Measurements from ENCODE around the gene RPS28. TPM values are rescaled to one million over a fixed set of nuclear protein-coding genes. Genes with fewer than 3 reads are reported as not detected.
"Not testable (repeated sequence)": the region's sequence is repeated elsewhere in the genome, so short reads cannot be mapped to it uniquely, and the experiment has no call there.

Gene RPS28
- total RNA-seq, 1 experiment from 2014 or later = 1,155 TPM

GRCh38 chr19:8342316-8342683, 21.0 kb downstream of the RPS28 start:
- no peak overlapping the region for H3K4me2 ChIP-seq (ENCODE audit: low read depth, low read length, poor library complexity, severe bottlenecking)
- no peaks in the 10 kb centered on the region for H3K27me3 ChIP-seq (ENCODE audit: low read length)
- H3K9me3 ChIP-seq (ENCODE audit: low read length) = no peaks in the 10 kb centered on the region
- H4K20me1 ChIP-seq (ENCODE audit: insufficient read depth, low read depth, low read length) = no peaks in the 10 kb centered on the region
- H3K9ac ChIP-seq (ENCODE audit: low read length) = no peak overlapping the region
- no peak overlapping the region for H2AFZ ChIP-seq (ENCODE audit: low read length)
- H3K4me1 ChIP-seq (ENCODE audit: low read length) = peaks cover 6% of the 10 kb centered on the region
- no peak overlapping the region for H3K27ac ChIP-seq (ENCODE audit: low read length)
- no peaks in the 10 kb centered on the region for H3K79me2 ChIP-seq (ENCODE audit: low read length)
- no peaks in the 10 kb centered on the region for H3K36me3 ChIP-seq (ENCODE audit: insufficient read depth, low read length)
- no peak overlapping the region for H3K4me3 ChIP-seq (ENCODE audit: low read length)
- no peaks in the 10 kb centered on the region for H3K9me2 ChIP-seq (replicated peaks; ENCODE audit: insufficient read depth, low read length)
- no peak for DNase-seq

- Histone ChIP-seq H3K79me2 (ENCODE audit: low read length) (no peaks in the 10 kb centered on the region), H3K27me3 (ENCODE audit: low read length) (no peaks in the 10 kb centered on the region), H4K20me1 (ENCODE audit: insufficient read depth, low read depth, low read length) (no peaks in the 10 kb centered on the region), H3K9ac (ENCODE audit: low read length) (no peak within 1 kb of the TSS), H3K9me3 (ENCODE audit: low read length) (no peaks in the 10 kb centered on the region), H3K36me3 (ENCODE audit: insufficient read depth, low read length) (no peaks in the 10 kb centered on the region), H3K4me2 (ENCODE audit: low read depth, low read length, poor library complexity, severe bottlenecking) (peak within 1 kb of the TSS; percentile 59), H3K27ac (ENCODE audit: low read length) (no peak within 1 kb of the TSS), H3K4me1 (ENCODE audit: low read length) (peaks cover 6% of the 10 kb centered on the region), H2AFZ (ENCODE audit: low read length) (no peak within 1 kb of the TSS), H3K4me3 (ENCODE audit: low read length) (peak within 1 kb of the TSS; percentile 38; the same call in 1 of the 2 replicates), H3K9me2 (replicated peaks; ENCODE audit: insufficient read depth, low read length) (no peaks in the 10 kb centered on the region)
- DNase-seq = peak; percentile 98
Observed at GRCh38 chr19:8342684-8343482, 21.6 kb downstream of the RPS28 start, which contains the start of gene KANK3. Gene KANK3, minus strand, starts transcription at chr19:8343262. Its CDS starts 5,434 bp downstream, at chr19:8337828.

DNA sequence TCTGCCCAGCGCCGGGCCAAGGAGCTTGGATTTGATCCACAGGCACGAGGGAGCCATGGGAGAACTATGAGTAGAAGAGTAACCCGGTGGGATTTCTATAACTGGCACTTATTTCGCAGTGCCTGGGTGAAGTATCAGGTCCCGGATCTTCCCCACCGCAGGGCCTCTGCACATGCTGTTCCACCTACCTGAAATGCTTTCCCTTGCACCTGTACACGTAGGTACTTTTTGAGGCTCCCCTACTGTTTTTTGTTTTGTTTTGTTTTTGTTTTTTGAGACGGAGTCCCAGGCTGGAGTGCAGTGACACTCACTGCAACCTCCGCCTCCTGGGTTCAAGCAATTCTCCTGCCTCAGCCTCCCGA, 22.2 kb downstream of the RPS28 start:
- peak overlapping the region; percentile 59 for H3K4me2 ChIP-seq (ENCODE audit: low read depth, low read length, poor library complexity, severe bottlenecking)
- no peak overlapping the region for H2AFZ ChIP-seq (ENCODE audit: low read length)
- no peaks in the 10 kb centered on the region for H3K9me2 ChIP-seq (replicated peaks; ENCODE audit: insufficient read depth, low read length)
- H3K27ac ChIP-seq (ENCODE audit: low read length) = no peak overlapping the region
- H4K20me1 ChIP-seq (ENCODE audit: insufficient read depth, low read depth, low read length) = no peaks in the 10 kb centered on the region
- no peak overlapping the region for H3K9ac ChIP-seq (ENCODE audit: low read length)
- no peak overlapping the region for H3K4me3 ChIP-seq (ENCODE audit: low read length)
- no peak for DNase-seq
- no peaks in the 10 kb centered on the region for H3K9me3 ChIP-seq (ENCODE audit: low read length)
- H3K79me2 ChIP-seq (ENCODE audit: low read length) = no peaks in the 10 kb centered on the region
- H3K27me3 ChIP-seq (ENCODE audit: low read length) = no peaks in the 10 kb centered on the region
- no peaks in the 10 kb centered on the region for H3K36me3 ChIP-seq (ENCODE audit: insufficient read depth, low read length)
- peaks cover 6% of the 10 kb centered on the region for H3K4me1 ChIP-seq (ENCODE audit: low read length)

- H3K27me3 ChIP-seq (ENCODE audit: low read length); H3K4me1 ChIP-seq (ENCODE audit: low read length); DNase-seq; H3K4me3 ChIP-seq (ENCODE audit: low read length); H3K79me2 ChIP-seq (ENCODE audit: low read length); H3K36me3 ChIP-seq (ENCODE audit: insufficient read depth, low read length); H3K4me2 ChIP-seq (ENCODE audit: low read depth, low read length, poor library complexity, severe bottlenecking); H4K20me1 ChIP-seq (ENCODE audit: insufficient read depth, low read depth, low read length); H2AFZ ChIP-seq (ENCODE audit: low read length); H3K9me2 ChIP-seq (replicated peaks; ENCODE audit: insufficient read depth, low read length); H3K27ac ChIP-seq (ENCODE audit: low read length); H3K9me3 ChIP-seq (ENCODE audit: low read length); H3K9ac ChIP-seq (ENCODE audit: low read length): not testable (repeated sequence)
Observed at GRCh38 chr19:8349629-8350372, 28.5 kb downstream of the RPS28 start.

DNA sequence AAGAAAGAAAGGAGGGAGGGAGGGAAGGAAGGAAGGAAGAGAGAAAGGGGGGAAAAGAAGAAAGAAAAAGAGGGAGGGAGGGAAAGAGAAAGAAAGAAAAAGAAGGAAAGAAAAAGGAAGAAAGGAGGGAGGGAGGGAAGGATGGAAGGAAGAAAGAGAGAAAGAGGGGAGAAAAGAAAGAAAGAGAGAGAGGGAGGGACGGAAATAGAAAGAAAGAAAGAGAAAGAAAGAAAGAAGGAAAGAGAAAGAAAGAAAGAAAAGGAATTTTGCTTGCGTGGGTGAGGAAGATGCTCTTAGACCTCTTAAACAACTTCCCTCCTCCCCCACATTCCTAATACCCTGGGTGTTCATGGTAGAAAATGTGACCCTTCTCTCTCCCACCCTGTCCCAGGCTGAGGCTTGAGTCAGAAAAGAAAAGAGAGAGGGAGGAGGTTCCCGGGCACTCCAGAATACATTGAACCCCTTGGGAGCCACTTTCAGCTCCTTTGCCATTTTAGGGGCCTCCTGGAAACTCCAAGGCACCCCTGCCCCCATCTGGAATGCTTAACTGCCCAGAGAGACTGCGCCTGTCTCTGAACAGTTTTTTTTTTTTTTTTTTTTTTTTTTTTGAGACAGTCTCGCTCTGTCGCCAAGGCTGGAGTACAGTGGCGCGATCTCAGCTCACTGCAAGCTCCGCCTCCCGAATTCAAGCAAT, 31.0 kb downstream of the RPS28 start:
- no peak overlapping the region for H2AFZ ChIP-seq (ENCODE audit: low read length)
- H3K27me3 ChIP-seq (ENCODE audit: low read length) = no peaks in the 10 kb centered on the region
- H3K9ac ChIP-seq (ENCODE audit: low read length) = no peak overlapping the region
- no peaks in the 10 kb centered on the region for H3K4me1 ChIP-seq (ENCODE audit: low read length)
- H3K79me2 ChIP-seq (ENCODE audit: low read length) = no peaks in the 10 kb centered on the region
- H3K36me3 ChIP-seq (ENCODE audit: insufficient read depth, low read length) = no peaks in the 10 kb centered on the region
- H4K20me1 ChIP-seq (ENCODE audit: insufficient read depth, low read depth, low read length) = no peaks in the 10 kb centered on the region
- H3K4me3 ChIP-seq (ENCODE audit: low read length) = no peak overlapping the region
- H3K9me3 ChIP-seq (ENCODE audit: low read length) = no peaks in the 10 kb centered on the region
- no peak overlapping the region for H3K4me2 ChIP-seq (ENCODE audit: low read depth, low read length, poor library complexity, severe bottlenecking)
- no peaks in the 10 kb centered on the region for H3K9me2 ChIP-seq (replicated peaks; ENCODE audit: insufficient read depth, low read length)
- DNase-seq = no peak
- no peak overlapping the region for H3K27ac ChIP-seq (ENCODE audit: low read length)

- H3K4me1 ChIP-seq (ENCODE audit: low read length); H3K27me3 ChIP-seq (ENCODE audit: low read length); H3K9me3 ChIP-seq (ENCODE audit: low read length); H3K36me3 ChIP-seq (ENCODE audit: insufficient read depth, low read length); H2AFZ ChIP-seq (ENCODE audit: low read length); H3K4me2 ChIP-seq (ENCODE audit: low read depth, low read length, poor library complexity, severe bottlenecking); H3K27ac ChIP-seq (ENCODE audit: low read length); H3K9me2 ChIP-seq (replicated peaks; ENCODE audit: insufficient read depth, low read length); H3K4me3 ChIP-seq (ENCODE audit: low read length); DNase-seq; H3K9ac ChIP-seq (ENCODE audit: low read length); H4K20me1 ChIP-seq (ENCODE audit: insufficient read depth, low read depth, low read length); H3K79me2 ChIP-seq (ENCODE audit: low read length): not testable (repeated sequence)
Observed at GRCh38 chr19:8352845-8353244, 31.5 kb downstream of the RPS28 start.

DNA sequence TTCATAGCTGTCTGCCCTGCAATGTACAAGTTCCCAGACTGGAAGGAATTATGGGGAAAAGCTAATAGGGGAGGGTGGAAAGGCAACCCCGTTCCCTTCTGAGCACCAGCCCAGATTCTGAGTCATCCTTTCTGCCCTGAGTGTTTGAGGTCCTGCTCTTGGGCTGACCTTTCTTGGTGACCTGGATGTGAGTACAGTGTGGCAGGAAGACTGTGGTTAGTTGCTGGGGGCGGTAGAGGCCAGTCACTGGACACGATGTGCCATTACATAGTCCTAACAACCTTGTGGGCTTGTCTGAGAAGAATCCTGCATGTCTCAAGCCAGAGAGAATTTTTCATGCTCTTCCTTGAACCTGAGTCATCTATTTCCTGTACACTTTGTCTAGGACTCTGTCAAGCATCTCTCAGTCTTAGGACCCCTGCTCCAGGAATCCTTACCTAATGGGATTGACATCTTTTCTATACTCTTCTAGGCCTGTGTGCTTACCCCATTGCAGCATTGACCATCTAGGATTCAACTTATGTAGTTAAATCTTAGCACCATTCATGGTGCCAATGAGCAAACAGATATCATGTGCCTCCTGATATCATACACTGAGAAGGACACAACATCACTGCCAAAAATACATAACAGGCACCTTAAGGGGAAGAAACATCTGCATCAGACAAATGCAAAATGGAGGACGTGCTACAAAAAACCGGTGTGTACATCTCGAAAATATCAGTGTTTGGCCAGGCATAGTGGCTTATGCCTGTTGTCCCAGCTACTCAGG, 34.5 kb downstream of the RPS28 start:
- no peak overlapping the region for H3K9ac ChIP-seq (ENCODE audit: low read length)
- no peaks in the 10 kb centered on the region for H3K9me3 ChIP-seq (ENCODE audit: low read length)
- no peaks in the 10 kb centered on the region for H3K9me2 ChIP-seq (replicated peaks; ENCODE audit: insufficient read depth, low read length)
- DNase-seq = no peak
- H3K4me3 ChIP-seq (ENCODE audit: low read length) = no peak overlapping the region
- no peaks in the 10 kb centered on the region for H3K36me3 ChIP-seq (ENCODE audit: insufficient read depth, low read length)
- no peak overlapping the region for H3K4me2 ChIP-seq (ENCODE audit: low read depth, low read length, poor library complexity, severe bottlenecking)
- no peak overlapping the region for H3K27ac ChIP-seq (ENCODE audit: low read length)
- no peaks in the 10 kb centered on the region for H3K79me2 ChIP-seq (ENCODE audit: low read length)
- no peaks in the 10 kb centered on the region for H3K4me1 ChIP-seq (ENCODE audit: low read length)
- no peaks in the 10 kb centered on the region for H4K20me1 ChIP-seq (ENCODE audit: insufficient read depth, low read depth, low read length)
- no peaks in the 10 kb centered on the region for H3K27me3 ChIP-seq (ENCODE audit: low read length)
- no peak overlapping the region for H2AFZ ChIP-seq (ENCODE audit: low read length)
